GM12892 (cell line): ENCODE results near the gene RPL13A.

Experiments
- DNase-seq: peaks from one replicate; pipeline ENCODE4 v3.0.0; 2011; ENCODE audit not compliant: insufficient read length
- FAIRE-seq: peaks from 2 replicates; lab custom pipeline; 2011; peaks lifted over from hg19 to GRCh38; lab: Jason Lieb, UNC
- POLR2A ChIP-seq: IDR thresholded peaks from 2 replicates; pipeline ENCODE4 v1.6.1; 2011; ENCODE audit warnings: low read depth, low read length, control low read depth
- POLR2AphosphoS5 ChIP-seq: IDR thresholded peaks from 2 replicates; pipeline ENCODE4 v1.6.1; 2011; ENCODE audit warnings: low read depth, low read length, control low read depth
- TAF1 ChIP-seq: IDR thresholded peaks from 2 replicates; pipeline ENCODE4 v1.6.1; 2011; ENCODE audit warnings: low read depth, mild to moderate bottlenecking, control low read depth, low read length, borderline replicate concordance

RPL13A gene

DNA sequence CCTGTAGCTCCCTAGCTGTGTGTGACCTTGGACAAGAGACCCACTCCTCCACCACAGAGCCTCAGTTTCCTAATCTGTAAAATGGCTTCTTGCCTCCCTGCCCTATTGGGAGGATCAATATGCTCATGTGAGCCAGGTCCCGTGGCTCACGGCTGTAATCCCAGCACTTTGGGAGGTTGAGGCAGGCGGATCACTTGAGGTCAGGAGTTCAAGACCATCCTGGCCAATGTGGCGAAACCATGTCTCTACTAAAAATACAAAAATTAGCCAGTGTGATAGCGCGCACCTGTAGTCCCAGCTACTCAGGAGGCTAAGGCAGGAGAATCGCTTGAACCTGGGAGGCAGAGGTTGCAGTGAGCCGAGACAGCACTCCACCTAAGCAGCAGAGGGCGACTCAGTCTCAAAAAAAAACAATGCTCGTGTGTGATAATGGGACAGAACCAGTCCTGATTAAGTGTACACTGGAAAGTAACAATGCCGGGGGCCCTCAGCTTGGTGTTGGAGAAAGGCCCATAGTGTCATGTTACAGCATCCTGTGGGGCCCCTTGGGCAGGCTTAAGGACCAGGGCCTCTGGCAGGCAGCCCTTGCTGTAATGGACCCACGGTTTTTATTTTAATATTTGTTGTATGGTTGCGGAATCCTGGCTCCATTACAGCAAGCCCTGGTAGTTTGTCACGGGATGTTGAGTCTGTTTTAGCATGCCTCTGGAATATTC is 15.6 kb downstream of the RPL13A start:
- no peak for DNase-seq
- FAIRE-seq: no peak
- TF ChIP-seq TAF1: no peak
- no peak for TF ChIP-seq POLR2AphosphoS5
- no peak for TF ChIP-seq POLR2A

DNA sequence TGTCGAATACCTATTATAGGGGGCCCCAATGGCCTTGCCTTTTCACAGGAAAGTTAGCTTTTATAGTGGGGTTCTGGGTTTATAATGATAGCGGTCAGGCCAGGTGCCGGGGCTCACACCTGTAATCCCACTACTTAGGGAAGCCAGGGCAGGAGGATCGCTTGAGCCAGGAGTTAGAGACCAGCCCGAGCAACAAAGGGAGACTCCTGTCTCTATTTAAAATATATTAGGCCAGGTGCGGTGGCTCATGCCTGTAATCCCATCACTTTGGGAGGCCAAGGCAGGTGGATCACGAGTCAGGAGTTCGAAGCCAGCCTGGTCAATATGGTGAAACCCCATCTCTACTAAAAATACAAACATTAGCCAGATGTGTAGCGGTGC is 16.2 kb downstream of the RPL13A start:
- FAIRE-seq (no peak), DNase-seq (no peak)
- TF ChIP-seq POLR2A (no peak), TAF1 (no peak), POLR2AphosphoS5 (no peak)

DNA sequence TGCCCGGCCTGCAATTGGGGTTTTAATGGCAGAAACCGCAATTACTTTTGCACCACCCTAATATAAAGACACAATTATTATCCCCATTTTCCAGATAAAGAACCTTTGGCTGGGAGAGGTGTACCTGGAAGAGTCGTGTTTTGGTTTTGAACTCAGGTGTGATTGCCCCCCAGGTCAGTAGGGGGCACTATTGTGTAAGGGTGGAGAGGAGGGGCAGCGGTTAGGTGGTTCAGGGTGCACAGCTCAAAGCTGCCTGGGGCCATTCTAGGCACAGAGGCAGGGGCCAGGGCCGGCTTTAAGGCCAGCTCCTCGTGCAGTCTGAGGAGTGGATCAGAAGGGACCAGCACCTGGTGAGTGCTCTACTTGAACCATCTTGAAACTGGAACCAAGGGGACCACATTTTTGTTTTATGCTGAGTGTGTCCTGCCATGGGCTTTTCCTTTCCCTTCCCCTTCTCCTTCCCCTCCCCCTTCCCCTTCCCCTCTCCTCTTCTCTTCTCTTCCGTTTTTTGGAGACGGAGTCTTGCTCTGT is 19.2 kb downstream of the RPL13A start:
- DNase-seq: peak; percentile 76
- FAIRE-seq: peak; percentile 79
- TF ChIP-seq TAF1: no peak
- no peak for TF ChIP-seq POLR2AphosphoS5
- no peak for TF ChIP-seq POLR2A

DNA sequence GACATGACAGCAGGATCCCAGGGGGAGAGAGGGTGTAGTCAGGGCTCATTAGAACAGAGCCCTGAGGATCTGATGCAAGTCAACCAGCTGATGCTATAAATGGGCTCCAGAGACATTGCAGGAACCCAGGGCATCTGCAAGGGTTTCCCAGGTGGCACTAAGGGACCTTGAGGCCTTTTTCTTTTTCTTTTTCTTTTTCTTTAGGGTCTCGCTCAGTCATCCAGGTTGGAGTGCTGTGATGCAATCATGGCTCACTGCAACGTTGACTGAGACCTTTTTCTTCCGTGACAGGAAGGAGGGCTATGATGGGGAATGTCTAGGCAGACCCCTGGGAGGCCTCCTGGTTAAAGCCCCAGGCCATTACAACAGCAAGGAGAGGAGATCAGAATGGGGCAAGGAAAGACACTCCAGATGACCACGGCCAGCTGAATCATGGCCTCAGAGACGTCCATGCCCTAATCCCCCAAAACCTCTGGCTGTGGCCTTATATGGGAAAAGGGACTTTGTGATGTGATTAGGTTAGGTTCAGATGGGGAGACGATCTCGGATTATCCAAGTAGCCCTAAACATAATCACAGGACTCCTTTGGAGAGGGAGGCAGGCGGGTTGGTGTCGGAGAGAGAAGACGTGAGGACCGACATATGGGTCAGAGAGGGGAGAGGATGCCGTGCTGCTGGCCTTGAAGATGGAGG is 20.5 kb downstream of the RPL13A start:
- DNase-seq: no peak
- FAIRE-seq: no peak
- TF ChIP-seq TAF1: no peak
- TF ChIP-seq POLR2A: no peak
- no peak for TF ChIP-seq POLR2AphosphoS5

DNA sequence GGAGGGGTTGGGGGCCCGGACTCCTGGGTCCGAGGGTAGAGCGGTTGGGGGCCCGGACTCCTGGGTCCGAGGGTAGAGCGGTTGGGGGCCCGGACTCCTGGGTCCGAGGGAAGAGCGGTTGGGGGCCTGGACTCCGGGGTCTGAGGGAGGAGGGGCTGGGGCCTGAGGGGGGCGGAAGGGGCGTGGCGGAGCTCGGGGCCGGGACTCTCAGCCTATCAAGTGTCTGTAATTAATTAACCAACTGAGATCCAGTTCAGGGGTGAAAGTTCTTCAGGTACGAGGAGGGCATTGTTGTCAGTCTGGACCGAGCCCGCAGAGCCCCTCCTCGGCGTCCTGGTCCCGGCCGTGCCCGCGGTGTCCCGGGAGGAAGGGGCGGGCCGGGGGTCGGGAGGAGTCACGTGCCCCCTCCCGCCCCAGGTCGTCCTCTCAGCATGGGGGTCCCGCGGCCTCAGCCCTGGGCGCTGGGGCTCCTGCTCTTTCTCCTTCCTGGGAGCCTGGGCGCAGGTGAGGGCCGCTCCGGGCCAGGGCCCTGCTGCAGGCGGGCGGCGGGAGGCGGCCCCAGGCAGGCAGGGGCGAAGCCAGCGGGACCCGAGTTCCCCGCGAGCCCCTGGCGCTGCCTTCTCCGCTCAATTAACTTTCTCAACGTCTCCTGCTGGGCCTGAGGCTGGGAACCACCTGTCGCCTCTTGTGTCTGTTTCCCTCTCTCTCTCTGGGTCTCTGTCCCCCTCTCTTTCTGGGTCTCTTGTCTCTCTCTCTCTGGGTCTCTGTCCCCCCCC is 25.8 kb downstream of the RPL13A start:
- no peak for DNase-seq
- no peak for FAIRE-seq
- TF ChIP-seq POLR2A (no peak), POLR2AphosphoS5 (no peak), TAF1 (no peak)

DNA sequence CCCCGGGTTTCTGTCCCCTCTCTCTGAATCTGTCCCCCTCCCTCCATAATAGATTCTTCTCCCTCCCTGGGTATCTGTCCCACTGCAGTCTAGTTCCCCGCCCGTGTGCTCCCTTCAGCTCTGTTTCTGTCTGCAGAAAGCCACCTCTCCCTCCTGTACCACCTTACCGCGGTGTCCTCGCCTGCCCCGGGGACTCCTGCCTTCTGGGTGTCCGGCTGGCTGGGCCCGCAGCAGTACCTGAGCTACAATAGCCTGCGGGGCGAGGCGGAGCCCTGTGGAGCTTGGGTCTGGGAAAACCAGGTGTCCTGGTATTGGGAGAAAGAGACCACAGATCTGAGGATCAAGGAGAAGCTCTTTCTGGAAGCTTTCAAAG is 26.3 kb downstream of the RPL13A start:
- FAIRE-seq (no peak), DNase-seq (no peak)

DNA sequence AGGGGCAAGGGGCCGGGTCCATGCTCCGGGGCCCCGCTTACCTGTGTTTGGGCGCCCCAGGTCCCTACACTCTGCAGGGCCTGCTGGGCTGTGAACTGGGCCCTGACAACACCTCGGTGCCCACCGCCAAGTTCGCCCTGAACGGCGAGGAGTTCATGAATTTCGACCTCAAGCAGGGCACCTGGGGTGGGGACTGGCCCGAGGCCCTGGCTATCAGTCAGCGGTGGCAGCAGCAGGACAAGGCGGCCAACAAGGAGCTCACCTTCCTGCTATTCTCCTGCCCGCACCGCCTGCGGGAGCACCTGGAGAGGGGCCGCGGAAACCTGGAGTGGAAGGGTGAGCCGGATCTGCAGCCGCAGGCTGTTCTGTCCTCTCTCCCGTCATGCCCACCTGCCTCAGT is 26.7 kb downstream of the RPL13A start:
- FAIRE-seq (no peak), DNase-seq (no peak)
- TF ChIP-seq POLR2A (no peak), TAF1 (no peak), POLR2AphosphoS5 (no peak)

More for the DNA sequence above, 26.3 kb downstream of the RPL13A start:
- TF ChIP-seq POLR2AphosphoS5: no peak
- TF ChIP-seq TAF1: no peak
- TF ChIP-seq POLR2A: no peak

DNA sequence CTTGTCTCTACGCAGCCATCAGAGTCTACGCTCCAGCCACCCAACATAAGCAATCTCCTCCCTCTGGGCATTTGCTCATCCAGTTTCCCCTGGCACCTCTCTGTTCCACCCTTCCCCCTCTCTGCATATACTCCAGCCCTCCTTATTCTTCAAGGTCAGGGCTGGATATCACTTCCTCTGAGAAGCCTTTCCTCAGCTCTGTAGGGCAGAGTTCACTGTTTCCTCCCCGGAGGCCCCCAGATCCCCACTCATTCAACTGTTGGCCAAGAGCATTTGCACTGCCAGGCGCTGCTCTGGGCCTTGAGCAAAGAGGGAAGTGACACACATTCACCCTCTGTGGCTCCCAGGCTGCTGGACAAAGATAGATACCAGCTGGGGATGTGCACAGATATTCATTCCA is 28.4 kb downstream of the RPL13A start:
- TF ChIP-seq POLR2A (no peak), POLR2AphosphoS5 (no peak), TAF1 (no peak)
- FAIRE-seq (no peak), DNase-seq (no peak)

DNA sequence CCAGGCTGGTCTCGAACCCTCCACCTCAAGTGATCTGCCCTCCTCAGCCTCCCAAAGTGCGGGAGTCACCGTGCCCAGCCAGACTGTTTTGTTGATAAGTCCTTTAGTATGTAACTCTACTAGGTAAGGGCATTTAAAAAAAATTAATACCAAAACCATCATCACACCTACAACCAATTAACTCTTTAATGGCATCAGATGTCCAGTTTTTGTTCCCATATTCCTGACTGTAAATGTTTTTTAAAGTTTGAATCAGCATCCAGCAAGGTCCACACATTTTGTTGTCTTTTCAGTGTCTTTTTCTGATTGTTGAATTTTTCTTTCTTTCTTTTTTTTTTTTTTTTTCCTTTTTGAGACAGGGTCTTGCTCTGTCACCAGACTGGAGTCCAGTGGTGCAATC is 30.6 kb downstream of the RPL13A start:
- TF ChIP-seq POLR2AphosphoS5 (no peak), TAF1 (no peak), POLR2A (no peak)
- FAIRE-seq (no peak), DNase-seq (no peak)

DNA sequence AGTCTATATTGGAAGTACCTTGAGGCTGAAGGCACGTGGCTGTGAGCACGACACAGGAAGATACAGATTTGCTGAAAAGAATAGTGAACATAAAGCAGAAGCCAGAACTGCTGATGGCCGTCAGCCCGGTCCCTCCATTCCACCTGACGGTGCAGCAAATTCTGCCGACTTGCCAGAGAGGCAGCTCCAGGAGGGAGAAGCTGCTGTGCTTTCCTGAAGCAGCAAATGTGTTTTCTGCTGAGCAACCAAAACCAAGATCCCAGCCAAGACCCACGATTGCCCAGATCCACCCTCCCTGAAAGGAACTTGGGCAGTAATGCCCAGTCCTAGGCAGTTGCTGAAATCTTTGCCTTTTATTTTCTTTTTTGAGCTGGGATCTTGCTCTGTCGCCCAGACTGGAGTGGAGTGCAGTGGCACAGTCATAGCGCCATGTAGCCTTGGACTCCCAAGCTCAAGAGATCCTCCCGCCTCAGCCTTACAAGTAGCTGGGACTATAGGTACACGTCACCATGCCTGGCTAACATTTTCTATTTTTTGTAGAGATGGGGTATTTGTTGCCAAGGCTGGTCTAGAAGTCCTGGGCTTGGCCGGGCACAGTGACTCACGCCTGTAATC is 33.4 kb downstream of the RPL13A start:
- DNase-seq: no peak
- TF ChIP-seq TAF1 (no peak), POLR2AphosphoS5 (no peak), POLR2A (no peak)
- FAIRE-seq: no peak
